Measurements from ENCODE around the gene PM20D1. TPM values are rescaled to one million over a fixed set of nuclear protein-coding genes. Genes with fewer than 3 reads are reported as not detected.
A peak's percentile ranks its signal among the peaks of the same experiment; 100 is the strongest.

Gene PM20D1
- total RNA-seq, 1 donor from 2014 or later = not detected

DNA sequence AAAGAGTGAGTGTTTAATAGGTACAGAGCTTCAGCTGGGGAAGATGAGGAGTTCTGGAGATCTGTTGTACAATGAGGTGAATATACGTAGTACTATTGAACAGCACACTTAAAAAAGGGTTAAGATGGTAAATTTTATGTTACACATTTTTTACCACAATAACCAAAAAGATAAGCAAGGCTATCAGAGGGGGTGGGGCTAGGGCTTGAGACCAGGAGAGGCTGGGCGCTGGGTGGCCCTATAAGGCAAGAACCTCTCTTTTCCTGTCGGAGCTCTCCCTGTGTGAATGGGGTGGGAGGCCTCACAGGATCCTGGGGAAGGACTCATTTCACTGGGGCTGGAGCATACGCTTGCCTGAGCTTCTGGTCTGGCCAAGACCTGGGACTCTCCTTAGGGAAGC lies 45.9 kb downstream of the PM20D1 start:
- no peak for DNase-seq

DNA sequence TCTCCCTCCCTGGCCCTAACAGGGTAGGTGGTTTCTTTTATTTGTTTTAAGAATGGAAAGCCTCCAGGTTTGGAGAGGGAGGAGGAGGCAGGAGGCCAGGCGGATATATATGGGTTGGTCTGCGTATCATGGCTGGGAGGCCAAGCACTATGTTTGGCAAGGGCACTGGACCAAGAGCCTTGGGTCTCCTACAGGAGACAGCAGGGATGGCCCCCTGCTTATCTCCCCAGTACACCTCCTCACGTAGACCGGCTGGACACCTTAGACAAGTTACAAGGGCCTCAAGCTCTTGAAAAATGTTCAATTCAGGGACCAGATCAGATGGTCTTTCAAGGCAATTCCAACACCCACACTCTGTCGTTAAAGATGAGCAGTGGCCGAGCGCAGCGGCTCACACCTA lies 47.9 kb downstream of the PM20D1 start:
- no peak for DNase-seq

GRCh38 chr1:205800981-205801703 lies 48.8 kb downstream of the PM20D1 start:
- DNase-seq = peak; percentile 26

- no peak for DNase-seq
Measured at GRCh38 chr1:205800427-205800826, 49.5 kb downstream of the PM20D1 start.

DNA sequence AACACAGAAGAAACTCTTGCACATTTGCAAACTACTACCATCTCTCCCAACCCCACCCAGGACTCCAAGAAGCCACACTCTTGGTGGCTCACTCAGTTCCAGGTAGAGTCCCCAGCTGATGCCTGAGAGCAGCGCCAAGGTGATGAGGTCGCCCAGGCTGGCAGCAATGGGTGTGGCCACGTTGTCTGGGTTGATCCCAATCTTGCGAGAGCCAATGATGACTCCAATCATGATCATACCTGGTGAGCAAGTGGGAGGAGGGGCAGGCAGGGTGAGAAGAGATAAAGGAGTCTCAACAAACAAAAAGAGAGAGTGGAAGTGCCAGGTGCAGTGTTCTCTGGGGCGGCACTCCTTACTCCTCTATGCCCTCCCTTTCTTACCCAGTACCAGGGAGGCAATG lies 51.4 kb downstream of the PM20D1 start:
- DNase-seq = no peak

- DNase-seq = no peak
Measured at GRCh38 chr1:205797168-205797567, 52.8 kb downstream of the PM20D1 start.

GRCh38 chr1:205794011-205794730 lies 55.8 kb downstream of the PM20D1 start:
- DNase-seq = no peak

- DNase-seq = peak; percentile 81
Measured at GRCh38 chr1:205792961-205793673, 56.8 kb downstream of the PM20D1 start.

- peak; percentile 24 for DNase-seq
Measured at GRCh38 chr1:205792481-205792881, 57.5 kb downstream of the PM20D1 start.

- peak; percentile 78 for DNase-seq
Measured at GRCh38 chr1:205791568-205792180, 58.3 kb downstream of the PM20D1 start.

DNA sequence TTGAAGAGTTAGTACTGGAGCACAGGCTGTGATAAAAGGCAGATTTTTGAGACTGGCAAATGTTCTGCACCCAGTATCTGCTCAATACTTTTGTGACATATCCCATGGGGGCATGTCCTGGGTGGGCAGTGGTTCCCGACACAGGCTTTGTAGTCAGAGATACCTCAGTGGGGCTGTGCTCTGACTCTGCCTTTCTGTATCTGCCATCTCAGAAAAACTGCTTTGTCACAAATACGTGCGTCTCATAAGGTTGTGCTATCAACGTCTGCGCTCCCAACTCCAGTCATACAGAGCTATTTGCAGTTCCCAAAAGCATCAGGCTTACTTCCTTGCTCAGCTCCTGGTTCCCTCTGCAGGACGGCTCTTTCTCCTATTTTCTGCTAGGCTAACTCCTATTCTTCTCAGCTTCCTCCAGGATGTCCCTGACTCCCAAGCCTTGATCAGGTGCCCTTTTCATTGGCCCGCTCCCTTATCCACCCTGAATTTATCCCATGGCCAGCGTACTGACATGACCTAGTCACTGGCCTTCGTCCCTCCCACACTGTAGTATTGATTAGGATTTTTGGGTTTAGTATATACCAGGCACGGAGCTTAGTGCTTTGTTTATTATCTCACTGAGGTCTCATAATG lies 62.5 kb downstream of the PM20D1 start:
- no peak for DNase-seq

GRCh38 chr1:205786601-205787000 lies 63.3 kb downstream of the PM20D1 start:
- DNase-seq = no peak

DNA sequence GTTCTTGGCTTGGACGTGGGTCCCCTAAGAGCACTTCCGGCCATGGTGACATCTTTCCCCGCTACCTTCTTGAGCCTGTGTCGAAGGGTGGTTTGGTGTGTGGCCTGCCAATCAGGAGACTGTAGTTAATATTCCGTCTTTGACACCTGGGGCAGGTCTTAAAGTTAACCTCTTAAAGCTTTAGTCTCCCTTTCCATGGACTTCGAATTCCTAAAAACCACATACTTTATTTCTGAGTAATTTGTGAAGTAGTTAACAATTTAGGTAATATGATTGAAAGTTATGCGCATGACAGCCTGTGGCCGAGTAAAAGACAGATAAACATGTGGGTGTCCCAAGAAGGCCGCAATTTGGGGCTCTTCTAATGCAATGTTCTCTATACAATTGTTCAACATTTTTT lies 64.5 kb downstream of the PM20D1 start:
- DNase-seq = no peak

GRCh38 chr1:205783904-205784303 lies 66.0 kb downstream of the PM20D1 start:
- peak; percentile 15 for DNase-seq

GRCh38 chr1:205783433-205783795 lies 66.5 kb downstream of the PM20D1 start:
- no peak for DNase-seq

DNA sequence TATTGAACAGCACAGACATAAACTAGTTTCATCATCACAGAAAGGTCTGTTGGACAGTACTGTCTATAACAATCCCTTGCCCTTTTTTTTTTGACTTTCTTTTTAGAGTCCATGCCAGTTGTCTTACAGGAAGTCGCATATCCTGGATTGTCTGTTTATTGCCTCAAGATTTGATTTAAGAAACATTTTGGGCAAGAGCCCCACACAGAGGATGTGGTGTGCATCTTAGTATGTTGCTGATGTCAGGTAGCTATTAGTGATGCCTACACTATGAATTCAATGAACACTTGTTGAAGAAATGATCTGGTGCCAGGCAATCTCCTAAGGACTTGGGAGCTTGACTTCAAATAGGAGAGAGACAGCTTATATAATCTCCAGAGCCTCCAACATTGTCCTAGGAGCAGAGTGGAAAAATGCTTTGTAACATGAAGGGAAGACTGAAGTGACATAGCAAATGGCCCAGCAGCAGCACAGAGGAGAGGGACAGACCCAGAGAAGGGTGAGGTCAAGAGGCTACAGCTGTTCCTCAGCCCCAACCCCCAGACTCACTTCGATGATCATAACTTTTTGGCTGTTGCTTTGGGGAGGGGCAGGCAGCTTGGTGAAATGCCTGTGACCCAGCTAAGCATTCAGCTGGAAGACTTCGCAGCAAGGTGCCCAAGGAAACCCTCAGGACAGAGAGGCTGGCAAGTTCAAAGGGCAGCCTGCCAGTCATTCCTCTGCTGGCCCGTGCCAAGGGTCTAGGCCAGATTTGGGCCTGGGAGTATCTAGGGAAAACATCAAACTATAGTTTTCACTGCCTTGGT lies 67.1 kb downstream of the PM20D1 start:
- no peak for DNase-seq

GRCh38 chr1:205780335-205780734 lies 69.6 kb downstream of the PM20D1 start:
- DNase-seq = no peak
